B cell (primary cell): ENCODE results near the gene LENEP.

Experiments
- CTCF ChIP-seq: fragments of 200-600 bp; IDR thresholded peaks from one replicate; pipeline ENCODE4 v1.8.0; 2022; ENCODE audit warnings: antibody characterized with exemption, mild to moderate bottlenecking
- EZH2 ChIP-seq: IDR thresholded peaks from 2 replicates; pipeline ENCODE4 v1.6.1; 2012; ENCODE audit warnings: borderline replicate concordance, low read depth, mild to moderate bottlenecking, moderate library complexity, low read length; ENCODE audit not compliant: insufficient read depth, poor library complexity, severe bottlenecking

GRCh38 chr1:154967331-154967950 is 25.9 kb upstream of the LENEP start:
- TF ChIP-seq CTCF (no peak), EZH2 (no peak)
